Measurements from ENCODE around the gene MRM2.

- TF ChIP-seq, protein P1, sequence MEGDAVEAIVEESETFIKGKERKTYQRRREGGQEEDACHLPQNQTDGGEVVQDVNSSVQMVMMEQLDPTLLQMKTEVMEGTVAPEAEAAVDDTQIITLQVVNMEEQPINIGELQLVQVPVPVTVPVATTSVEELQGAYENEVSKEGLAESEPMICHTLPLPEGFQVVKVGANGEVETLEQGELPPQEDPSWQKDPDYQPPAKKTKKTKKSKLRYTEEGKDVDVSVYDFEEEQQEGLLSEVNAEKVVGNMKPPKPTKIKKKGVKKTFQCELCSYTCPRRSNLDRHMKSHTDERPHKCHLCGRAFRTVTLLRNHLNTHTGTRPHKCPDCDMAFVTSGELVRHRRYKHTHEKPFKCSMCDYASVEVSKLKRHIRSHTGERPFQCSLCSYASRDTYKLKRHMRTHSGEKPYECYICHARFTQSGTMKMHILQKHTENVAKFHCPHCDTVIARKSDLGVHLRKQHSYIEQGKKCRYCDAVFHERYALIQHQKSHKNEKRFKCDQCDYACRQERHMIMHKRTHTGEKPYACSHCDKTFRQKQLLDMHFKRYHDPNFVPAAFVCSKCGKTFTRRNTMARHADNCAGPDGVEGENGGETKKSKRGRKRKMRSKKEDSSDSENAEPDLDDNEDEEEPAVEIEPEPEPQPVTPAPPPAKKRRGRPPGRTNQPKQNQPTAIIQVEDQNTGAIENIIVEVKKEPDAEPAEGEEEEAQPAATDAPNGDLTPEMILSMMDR (IDR thresholded peaks at IDR 0.05), result no peak
- no peak for TF ChIP-seq POLR2A (IDR thresholded peaks at IDR 0.05)
Observed at GRCh38 chr7:2239242-2239641, 2.8 kb downstream of the MRM2 start.

Data from upper lobe of left lung (tissue), 4 donors.